GM12864 (cell line): ENCODE data around the gene GALNT18.

Experiments
- DNase-seq: peaks from one replicate; pipeline ENCODE4 v3.0.0-alpha.2; 2011; ENCODE audit warnings: low read depth
- H3K4me3 ChIP-seq: 2 replicates; pipeline ENCODE4 v1.5.1; 2011; ENCODE audit warnings: mild to moderate bottlenecking, low read depth, low read length, control low read depth
- TF ChIP-seq, protein P1 (sequence below): IDR thresholded peaks from 2 replicates; pipeline ENCODE4 v1.5.1; 2011; ENCODE audit warnings: low read depth, mild to moderate bottlenecking, moderate library complexity, low read length, control low read depth, inconsistent platforms; ENCODE audit errors: missing control alignments

GALNT18 gene

GRCh38 chr11:11297578-11297977 is 324.2 kb downstream of the GALNT18 start:
- no peak for DNase-seq
- TF ChIP-seq, protein P1, sequence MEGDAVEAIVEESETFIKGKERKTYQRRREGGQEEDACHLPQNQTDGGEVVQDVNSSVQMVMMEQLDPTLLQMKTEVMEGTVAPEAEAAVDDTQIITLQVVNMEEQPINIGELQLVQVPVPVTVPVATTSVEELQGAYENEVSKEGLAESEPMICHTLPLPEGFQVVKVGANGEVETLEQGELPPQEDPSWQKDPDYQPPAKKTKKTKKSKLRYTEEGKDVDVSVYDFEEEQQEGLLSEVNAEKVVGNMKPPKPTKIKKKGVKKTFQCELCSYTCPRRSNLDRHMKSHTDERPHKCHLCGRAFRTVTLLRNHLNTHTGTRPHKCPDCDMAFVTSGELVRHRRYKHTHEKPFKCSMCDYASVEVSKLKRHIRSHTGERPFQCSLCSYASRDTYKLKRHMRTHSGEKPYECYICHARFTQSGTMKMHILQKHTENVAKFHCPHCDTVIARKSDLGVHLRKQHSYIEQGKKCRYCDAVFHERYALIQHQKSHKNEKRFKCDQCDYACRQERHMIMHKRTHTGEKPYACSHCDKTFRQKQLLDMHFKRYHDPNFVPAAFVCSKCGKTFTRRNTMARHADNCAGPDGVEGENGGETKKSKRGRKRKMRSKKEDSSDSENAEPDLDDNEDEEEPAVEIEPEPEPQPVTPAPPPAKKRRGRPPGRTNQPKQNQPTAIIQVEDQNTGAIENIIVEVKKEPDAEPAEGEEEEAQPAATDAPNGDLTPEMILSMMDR: no peak
- H3K4me3 ChIP-seq: no peak overlapping the region

DNA sequence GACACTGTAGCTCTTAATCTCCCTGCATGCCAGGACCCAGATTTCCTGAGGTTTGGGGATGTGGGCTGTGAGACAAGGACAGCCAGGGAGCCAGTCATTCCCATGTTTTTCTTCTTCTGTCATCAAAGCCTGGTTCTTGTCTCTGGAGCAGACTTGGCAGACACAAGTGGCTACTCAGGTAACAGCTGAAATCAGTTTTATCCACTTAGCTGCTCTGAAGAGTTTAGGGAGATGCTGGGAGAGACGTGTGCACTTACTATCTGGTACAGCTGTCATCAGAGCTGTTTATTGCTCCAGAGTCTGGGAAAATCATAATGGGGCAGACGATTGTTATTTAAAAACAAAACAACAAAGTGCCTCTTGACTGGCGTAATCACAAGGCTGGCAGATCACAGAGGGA is 325.4 kb downstream of the GALNT18 start:
- H3K4me3 ChIP-seq: no peak overlapping the region
- DNase-seq: no peak
- TF ChIP-seq, protein P1: no peak

DNA sequence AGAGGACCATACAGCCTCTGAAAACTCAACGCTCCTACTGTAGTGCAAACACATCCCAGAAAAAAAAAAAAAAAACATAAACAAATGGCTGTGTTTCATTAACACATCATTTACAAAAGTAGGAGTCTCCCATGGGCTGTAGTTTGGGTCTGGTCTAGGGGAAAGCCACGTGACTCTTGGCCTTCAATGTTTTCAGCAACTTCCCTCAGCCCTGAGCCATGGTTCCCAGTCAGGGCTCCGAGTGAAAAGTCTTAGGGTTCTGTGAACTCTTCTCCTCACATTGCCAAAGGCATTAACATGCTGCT is 327.3 kb downstream of the GALNT18 start:
- no peak overlapping the region for H3K4me3 ChIP-seq
- DNase-seq: no peak
- TF ChIP-seq, protein P1: no peak

GRCh38 chr11:11293798-11294550 is 327.8 kb downstream of the GALNT18 start:
- DNase-seq: no peak
- H3K4me3 ChIP-seq: no peak overlapping the region
- TF ChIP-seq, protein P1: no peak

GRCh38 chr11:11292839-11293238 is 329.0 kb downstream of the GALNT18 start:
- no peak for DNase-seq
- TF ChIP-seq, protein P1: no peak
- no peak overlapping the region for H3K4me3 ChIP-seq

DNA sequence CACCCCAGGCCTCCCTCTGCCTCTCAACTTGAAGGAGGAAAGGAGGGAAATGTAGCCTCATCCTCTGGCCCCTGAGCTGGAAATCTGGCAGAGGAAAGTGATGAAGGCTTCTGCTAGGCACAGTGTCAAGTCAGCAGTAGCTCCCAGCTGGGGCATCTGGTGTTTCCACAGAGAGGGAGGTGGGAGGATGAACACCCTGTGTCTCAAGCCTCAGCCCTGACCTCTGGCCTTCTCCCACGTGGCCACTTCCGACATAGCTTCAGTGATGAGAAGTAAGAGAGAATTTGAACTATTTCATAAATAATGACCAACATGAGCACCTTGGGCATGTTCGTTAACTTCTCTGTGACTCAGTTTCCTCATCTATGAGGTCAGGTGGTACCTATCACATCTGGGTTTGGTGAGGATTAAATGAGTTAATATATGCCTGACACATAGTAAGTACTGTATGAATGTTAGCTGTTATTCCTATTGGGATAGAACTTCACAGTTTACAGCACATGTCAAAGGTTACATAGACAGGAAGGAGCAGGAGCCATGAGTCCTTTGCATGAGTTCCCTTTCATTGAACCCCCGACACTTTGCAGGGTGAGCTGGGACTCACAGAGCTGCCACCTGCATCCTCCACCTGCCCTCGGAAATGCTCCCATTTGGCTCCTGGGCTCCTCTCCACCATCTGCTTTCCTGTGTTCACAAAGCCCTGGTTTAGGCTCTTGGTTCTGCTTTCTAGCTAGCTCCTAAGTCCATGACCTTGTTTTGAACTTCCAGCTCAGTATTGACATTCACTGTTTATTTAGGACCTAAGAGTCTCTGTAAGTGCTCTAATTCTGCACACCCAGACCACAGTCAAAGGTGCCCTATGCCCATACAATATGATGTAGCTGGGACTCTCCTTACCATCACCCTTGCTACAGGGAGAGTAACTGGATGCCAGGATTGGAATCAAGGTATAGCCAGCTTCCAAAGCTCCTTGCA is 330.5 kb downstream of the GALNT18 start:
- no peak for DNase-seq
- TF ChIP-seq, protein P1: no peak
- no peak overlapping the region for H3K4me3 ChIP-seq
